Stimulated activated memory B cell treated with anti-CD40 and anti-IgM and Interleukin-4, amounts not matched to agents 10 μg/mL and 1 μg/mL and 100 μg/mL, for 72 hours (primary cell): Measurements from ENCODE around the gene E4F1.
"Not testable (repeated sequence)": the region's sequence is repeated elsewhere in the genome, so short reads cannot be mapped to it uniquely, and the experiment has no call there.

Experiments used
- ATAC-seq: fragments of 150-1000 bp; cut with Tn5 transposase; 2 replicates; pipeline ENCODE4 v1.10.0; 2021
- H3K27ac Mint-ChIP-seq: one replicate; pipeline ENCODE4 v1.8.0; 2022; ENCODE audit warnings: mild to moderate bottlenecking, mixed read lengths
- H3K27me3 Mint-ChIP-seq: one replicate; pipeline ENCODE4 v1.8.0; 2022; ENCODE audit warnings: mixed read lengths
- H3K36me3 Mint-ChIP-seq: one replicate; pipeline ENCODE4 v1.8.0; 2022; ENCODE audit warnings: mixed read lengths
- H3K4me1 Mint-ChIP-seq: one replicate; pipeline ENCODE4 v1.8.0; 2022; ENCODE audit warnings: mixed read lengths
- H3K4me3 Mint-ChIP-seq: one replicate; pipeline ENCODE4 v1.8.0; 2022; ENCODE audit warnings: mild to moderate bottlenecking, moderate library complexity, mixed read lengths
- H3K9me3 Mint-ChIP-seq: one replicate; pipeline ENCODE4 v1.8.0; 2022; ENCODE audit warnings: mixed read lengths

Gene E4F1

GRCh38 chr16:2196162-2196980, 27.0 kb upstream of the E4F1 start, which contains the start of gene CASKIN1:
Gene CASKIN1 (minus strand): TSS chr16:2196605. CDS start chr16:2196432, 173 bp downstream.
- Mint-ChIP-seq H3K36me3 (no peaks in the 10 kb centered on the region), H3K27ac (peak within 1 kb of the TSS; percentile 48), H3K4me1 (peaks cover 17% of the 10 kb centered on the region), H3K27me3 (peaks cover 66% of the 10 kb centered on the region), H3K9me3 (no peaks in the 10 kb centered on the region), H3K4me3 (peak within 1 kb of the TSS; percentile 60)
- peak; percentile 43 for ATAC-seq

- ATAC-seq, result no peak
- Mint-ChIP-seq H3K36me3 (no peaks in the 10 kb centered on the region), H3K27ac (peak overlapping the region; percentile 48), H3K27me3 (peaks cover 60% of the 10 kb centered on the region), H3K4me1 (peaks cover 17% of the 10 kb centered on the region), H3K4me3 (peak overlapping the region; percentile 60), H3K9me3 (no peaks in the 10 kb centered on the region)
Measured at GRCh38 chr16:2196981-2197511, 26.3 kb upstream of the E4F1 start.

GRCh38 chr16:2197765-2198164, 25.6 kb upstream of the E4F1 start:
- Mint-ChIP-seq H3K27me3 (peaks cover 52% of the 10 kb centered on the region), H3K9me3 (no peaks in the 10 kb centered on the region), H3K4me3 (no peak overlapping the region), H3K36me3 (no peaks in the 10 kb centered on the region), H3K27ac (no peak overlapping the region), H3K4me1 (peaks cover 17% of the 10 kb centered on the region)
- ATAC-seq, result no peak

DNA sequence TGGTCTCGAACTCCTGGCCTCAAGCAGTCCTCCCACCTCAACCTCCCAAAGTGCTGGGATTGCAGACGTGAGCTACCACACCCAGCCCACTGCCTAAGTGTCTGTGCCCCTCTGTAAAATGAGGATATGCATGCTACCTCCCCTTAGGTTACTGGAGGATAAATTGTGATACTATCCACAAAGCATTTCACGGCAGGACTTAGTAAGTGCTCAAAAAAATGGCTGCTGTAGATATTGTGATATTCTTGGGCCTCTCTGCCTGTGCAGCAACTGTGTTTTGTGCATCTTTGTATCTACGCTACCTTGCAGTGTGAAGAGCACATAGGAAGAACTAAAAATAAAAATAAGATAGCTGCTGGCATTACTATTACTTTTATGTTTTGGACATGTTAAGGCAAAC, 25.1 kb upstream of the E4F1 start:
- Mint-ChIP-seq H3K36me3 (no peaks in the 10 kb centered on the region), H3K4me1 (peaks cover 17% of the 10 kb centered on the region), H3K4me3 (no peak overlapping the region), H3K9me3 (no peaks in the 10 kb centered on the region), H3K27me3 (peaks cover 49% of the 10 kb centered on the region), H3K27ac (no peak overlapping the region)
- no peak for ATAC-seq

DNA sequence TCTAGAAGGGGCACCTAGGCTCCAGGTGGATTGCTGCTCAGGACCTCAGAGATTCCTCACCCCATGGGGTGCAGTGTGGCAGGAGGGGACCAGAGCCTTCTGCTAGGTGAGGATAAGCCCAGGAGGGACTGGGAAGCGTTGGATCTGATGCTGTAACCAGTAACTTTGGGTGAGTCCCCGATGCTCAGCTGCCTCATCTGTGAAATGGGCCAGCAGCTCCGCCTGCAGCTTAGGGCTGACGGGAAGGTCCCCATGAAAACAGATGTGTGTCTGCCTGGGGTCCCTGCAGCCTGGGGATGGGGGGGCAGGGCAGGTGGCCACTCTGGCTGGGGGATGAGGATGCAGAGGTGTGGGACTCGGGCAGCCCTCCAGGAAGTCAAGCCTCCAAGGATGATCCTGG, 24.3 kb upstream of the E4F1 start:
- H3K36me3 Mint-ChIP-seq, result no peaks in the 10 kb centered on the region
- H3K27me3 Mint-ChIP-seq, result peaks cover 44% of the 10 kb centered on the region
- no peaks in the 10 kb centered on the region for H3K9me3 Mint-ChIP-seq
- H3K4me1 Mint-ChIP-seq, result peaks cover 24% of the 10 kb centered on the region
- H3K27ac Mint-ChIP-seq, result no peak overlapping the region
- ATAC-seq, result no peak
- no peak overlapping the region for H3K4me3 Mint-ChIP-seq

DNA sequence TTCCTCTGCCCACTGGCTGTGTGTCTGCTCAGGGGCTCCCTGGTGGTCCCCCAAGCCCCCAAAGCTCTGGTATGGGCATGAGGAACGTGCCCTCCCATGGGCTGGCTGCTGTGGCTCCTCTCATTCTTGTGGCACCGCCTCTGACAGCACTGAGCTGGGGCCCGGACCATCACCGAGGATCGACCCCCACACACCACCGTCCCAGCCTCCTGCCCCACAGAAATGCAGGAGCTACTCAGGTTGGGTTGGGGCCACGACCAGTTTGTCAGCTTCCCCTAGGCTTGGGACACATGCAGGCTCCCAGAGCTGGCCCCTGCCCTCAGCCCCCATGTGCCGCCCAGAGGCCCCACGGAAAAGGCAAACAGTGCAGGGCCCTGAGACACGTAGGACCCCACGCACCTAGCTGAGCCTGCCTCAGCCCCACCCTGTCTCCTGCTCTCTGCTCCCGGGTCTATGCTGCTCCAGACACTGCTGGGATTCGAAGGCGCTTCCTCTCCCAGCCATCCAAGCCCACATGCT, 23.7 kb upstream of the E4F1 start:
- no peak overlapping the region for H3K4me3 Mint-ChIP-seq
- peaks cover 29% of the 10 kb centered on the region for H3K4me1 Mint-ChIP-seq
- no peaks in the 10 kb centered on the region for H3K36me3 Mint-ChIP-seq
- H3K9me3 Mint-ChIP-seq, result no peaks in the 10 kb centered on the region
- ATAC-seq, result no peak
- H3K27me3 Mint-ChIP-seq, result peaks cover 38% of the 10 kb centered on the region
- H3K27ac Mint-ChIP-seq, result no peak overlapping the region

GRCh38 chr16:2200313-2200712, 23.1 kb upstream of the E4F1 start:
- Mint-ChIP-seq H3K27ac (no peak overlapping the region), H3K4me1 (peaks cover 25% of the 10 kb centered on the region), H3K27me3 (peaks cover 32% of the 10 kb centered on the region), H3K36me3 (no peaks in the 10 kb centered on the region), H3K9me3 (no peaks in the 10 kb centered on the region), H3K4me3 (no peak overlapping the region)
- ATAC-seq, result no peak

DNA sequence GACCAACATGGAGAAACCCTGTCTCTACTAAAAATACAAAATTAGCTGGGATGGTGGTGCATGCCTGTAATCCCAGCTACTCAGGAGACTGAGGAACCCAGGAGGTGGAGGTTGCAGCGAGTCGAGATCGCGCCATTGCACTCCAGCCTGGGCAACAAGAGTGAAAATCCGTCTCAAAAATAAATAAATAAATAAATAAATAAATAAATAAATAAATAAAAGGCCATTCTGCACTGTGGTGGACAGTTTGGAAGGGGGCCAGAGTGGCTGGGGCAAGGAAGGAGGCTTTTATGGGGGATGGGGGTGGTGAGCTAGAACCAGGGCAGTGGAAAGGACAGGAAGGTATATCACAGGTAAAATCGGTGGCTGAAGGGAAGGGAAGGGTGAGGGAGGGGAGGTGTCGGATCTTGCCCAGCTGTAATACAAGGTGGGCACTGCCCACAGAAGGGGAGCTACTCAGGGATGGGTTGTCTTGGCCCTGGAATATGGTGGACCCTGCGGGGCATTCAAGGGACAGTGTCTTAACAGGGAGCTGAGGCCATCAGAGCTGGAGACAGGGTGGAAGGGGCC, 20.2 kb upstream of the E4F1 start:
- Mint-ChIP-seq H3K4me3 (peak overlapping the region; percentile 13), H3K4me1 (peaks cover 34% of the 10 kb centered on the region), H3K27me3 (peaks cover 13% of the 10 kb centered on the region), H3K36me3 (peaks cover 10% of the 10 kb centered on the region)
- H3K9me3 Mint-ChIP-seq, ATAC-seq, H3K27ac Mint-ChIP-seq: not testable (repeated sequence)

- ATAC-seq, result peak; percentile 1
- Mint-ChIP-seq H3K36me3 (peaks cover 17% of the 10 kb centered on the region), H3K4me3 (peak overlapping the region; percentile 65), H3K27me3 (no peaks in the 10 kb centered on the region), H3K4me1 (peaks cover 34% of the 10 kb centered on the region), H3K27ac (peak overlapping the region; percentile 87), H3K9me3 (no peaks in the 10 kb centered on the region)
Measured at GRCh38 chr16:2204416-2205103, 18.8 kb upstream of the E4F1 start.

DNA sequence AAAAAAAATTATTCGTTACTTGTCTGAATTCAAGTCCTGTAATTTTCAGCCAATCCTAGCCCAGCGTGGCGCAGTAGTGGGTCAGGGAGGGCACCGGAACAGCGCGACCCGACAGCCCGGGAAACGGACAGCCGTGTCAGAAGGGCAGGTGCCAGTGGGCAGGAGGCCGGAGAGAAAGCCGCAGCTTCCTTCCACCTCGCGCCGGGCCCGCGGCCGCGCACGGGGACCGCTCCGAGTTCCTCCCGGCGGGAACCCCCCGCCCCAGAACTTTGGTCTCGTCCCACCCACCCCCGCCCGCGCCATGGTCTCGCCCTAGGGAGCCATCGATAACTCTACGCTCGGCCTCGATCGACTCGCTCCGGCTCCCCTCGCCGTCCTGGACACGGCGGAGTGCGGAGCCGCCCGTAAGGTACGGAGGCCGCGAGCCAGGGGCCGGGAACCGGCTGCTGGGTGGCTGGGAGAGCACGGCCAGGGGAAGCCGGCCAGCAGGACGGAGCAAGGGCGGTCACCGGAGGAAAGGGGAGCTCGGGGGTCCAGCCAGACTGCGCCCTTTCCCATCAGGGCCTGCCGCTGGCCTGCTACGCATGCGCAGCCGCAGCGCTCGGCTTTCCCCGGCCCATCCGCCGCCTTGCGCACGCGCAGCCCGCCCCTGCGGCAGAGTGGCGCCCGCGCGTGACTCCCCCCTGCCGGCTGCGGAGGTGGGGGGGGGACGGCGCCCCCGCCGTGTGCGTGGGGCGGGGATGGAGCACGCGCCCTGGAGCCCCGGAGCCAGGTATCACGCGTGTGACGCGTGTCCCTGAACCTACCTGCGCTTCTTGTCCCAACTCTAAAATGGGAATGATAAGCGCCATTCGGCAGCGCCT, 18.1 kb upstream of the E4F1 start, which contains the start of gene MLST8:
TSS of gene MLST8 (plus strand) at position 351 of the 863 bp plus-strand sequence. CDS start 632 bp downstream, outside the sequence.
- H3K36me3 Mint-ChIP-seq, result peaks cover 19% of the 10 kb centered on the region

DNA sequence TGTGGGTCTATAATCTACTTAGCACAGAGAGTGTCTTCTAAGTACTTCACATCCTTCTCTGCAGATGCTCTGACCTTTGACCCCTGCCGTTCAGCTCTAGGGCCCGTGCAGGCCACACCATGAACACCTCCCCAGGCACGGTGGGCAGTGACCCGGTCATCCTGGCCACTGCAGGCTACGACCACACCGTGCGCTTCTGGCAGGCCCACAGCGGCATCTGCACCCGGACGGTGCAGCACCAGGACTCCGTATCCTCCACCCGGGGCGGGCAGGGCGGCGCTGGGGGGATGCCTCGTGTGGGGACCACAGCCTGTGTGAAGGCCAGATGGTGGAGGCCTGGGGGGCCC, 17.5 kb upstream of the E4F1 start:
- peak; percentile 35 for ATAC-seq
- no peaks in the 10 kb centered on the region for H3K9me3 Mint-ChIP-seq
- H3K27me3 Mint-ChIP-seq, result no peaks in the 10 kb centered on the region
- H3K36me3 Mint-ChIP-seq, result peaks cover 23% of the 10 kb centered on the region
- peaks cover 40% of the 10 kb centered on the region for H3K4me1 Mint-ChIP-seq
- peak overlapping the region; percentile 87 for H3K27ac Mint-ChIP-seq
- H3K4me3 Mint-ChIP-seq, result peak overlapping the region; percentile 65

More for the DNA sequence above, 18.1 kb upstream of the E4F1 start, which contains the start of gene MLST8:
- H3K9me3 Mint-ChIP-seq, result no peaks in the 10 kb centered on the region
- H3K27me3 Mint-ChIP-seq, result no peaks in the 10 kb centered on the region
- peak within 1 kb of the TSS; percentile 65 for H3K4me3 Mint-ChIP-seq
- peak; percentile 84 for ATAC-seq
- peaks cover 37% of the 10 kb centered on the region for H3K4me1 Mint-ChIP-seq
- peak within 1 kb of the TSS; percentile 87 for H3K27ac Mint-ChIP-seq

DNA sequence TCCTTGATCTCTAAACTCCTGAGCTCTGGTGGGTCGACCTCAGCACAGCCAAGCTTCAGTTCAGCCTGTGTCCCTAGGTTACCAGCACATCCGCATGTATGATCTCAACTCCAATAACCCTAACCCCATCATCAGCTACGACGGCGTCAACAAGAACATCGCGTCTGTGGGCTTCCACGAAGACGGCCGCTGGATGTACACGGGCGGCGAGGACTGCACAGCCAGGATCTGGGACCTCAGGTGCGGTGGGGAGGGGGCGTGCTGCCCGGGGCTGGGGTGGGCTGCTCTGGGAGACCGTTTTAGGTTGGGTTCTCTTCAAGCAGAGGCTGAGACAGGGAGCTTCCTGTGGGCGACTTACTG, 17.0 kb upstream of the E4F1 start:
- no peak for ATAC-seq
- peak overlapping the region; percentile 87 for H3K27ac Mint-ChIP-seq
- peaks cover 40% of the 10 kb centered on the region for H3K4me1 Mint-ChIP-seq
- peaks cover 23% of the 10 kb centered on the region for H3K36me3 Mint-ChIP-seq
- no peaks in the 10 kb centered on the region for H3K9me3 Mint-ChIP-seq
- H3K27me3 Mint-ChIP-seq, result no peaks in the 10 kb centered on the region
- H3K4me3 Mint-ChIP-seq, result peak overlapping the region; percentile 65

DNA sequence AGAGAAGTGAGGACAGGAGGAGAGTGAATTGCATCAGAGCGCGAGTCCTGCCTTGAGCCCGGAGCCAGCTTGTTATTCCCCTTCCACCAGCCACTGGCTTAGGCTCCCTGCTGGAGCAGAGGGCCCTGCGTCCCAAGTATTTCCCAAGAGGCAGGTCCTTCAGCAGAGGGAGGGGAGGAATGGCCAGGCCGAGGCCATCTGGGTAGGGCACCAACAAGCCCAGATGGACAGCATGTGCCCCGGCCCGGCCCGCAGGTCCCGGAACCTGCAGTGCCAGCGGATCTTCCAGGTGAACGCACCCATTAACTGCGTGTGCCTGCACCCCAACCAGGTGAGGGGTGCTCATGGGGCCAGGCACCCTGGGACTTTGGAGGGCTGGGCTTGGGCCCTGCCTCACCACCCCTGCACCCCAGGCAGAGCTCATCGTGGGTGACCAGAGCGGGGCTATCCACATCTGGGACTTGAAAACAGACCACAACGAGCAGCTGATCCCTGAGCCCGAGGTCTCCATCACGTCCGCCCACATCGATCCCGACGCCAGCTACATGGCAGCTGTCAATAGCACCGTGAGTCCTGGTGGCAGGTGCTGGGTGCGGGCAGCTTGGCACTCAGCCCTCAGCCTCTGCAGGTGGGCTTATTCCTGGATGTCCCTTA, 16.5 kb upstream of the E4F1 start:
- H3K27ac Mint-ChIP-seq, result no peak overlapping the region
- no peak for ATAC-seq
- peaks cover 44% of the 10 kb centered on the region for H3K4me1 Mint-ChIP-seq
- no peaks in the 10 kb centered on the region for H3K27me3 Mint-ChIP-seq
- H3K9me3 Mint-ChIP-seq, result no peaks in the 10 kb centered on the region
- H3K36me3 Mint-ChIP-seq, result peaks cover 27% of the 10 kb centered on the region
- peak overlapping the region; percentile 65 for H3K4me3 Mint-ChIP-seq

GRCh38 chr16:2207872-2208271, 15.5 kb upstream of the E4F1 start:
- ATAC-seq, result no peak
- Mint-ChIP-seq H3K9me3 (no peaks in the 10 kb centered on the region), H3K36me3 (peaks cover 33% of the 10 kb centered on the region), H3K27me3 (no peaks in the 10 kb centered on the region), H3K4me1 (peaks cover 53% of the 10 kb centered on the region), H3K4me3 (peak overlapping the region; percentile 7), H3K27ac (no peak overlapping the region)
